GM15510 (cell line): Measurements from ENCODE around the gene KRTAP16-1.
"Not testable (repeated sequence)": the region's sequence is repeated elsewhere in the genome, so short reads cannot be mapped to it uniquely, and the experiment has no call there.

ENCODE experiments used
- POLR2A ChIP-seq: IDR thresholded peaks from 3 replicates; pipeline ENCODE4 v1.6.1; 2011; ENCODE audit warnings: borderline replicate concordance; ENCODE audit not compliant: insufficient read length; ENCODE audit errors: extremely low read depth

The KRTAP16-1 gene

GRCh38 chr17:41308918-41309359 is at the start of gene KRTAP16-1:
TSS of gene KRTAP16-1 (minus strand) at chr17:41309309. CDS start at chr17:41309253, 56 bp downstream.
- no peak for TF ChIP-seq POLR2A

DNA sequence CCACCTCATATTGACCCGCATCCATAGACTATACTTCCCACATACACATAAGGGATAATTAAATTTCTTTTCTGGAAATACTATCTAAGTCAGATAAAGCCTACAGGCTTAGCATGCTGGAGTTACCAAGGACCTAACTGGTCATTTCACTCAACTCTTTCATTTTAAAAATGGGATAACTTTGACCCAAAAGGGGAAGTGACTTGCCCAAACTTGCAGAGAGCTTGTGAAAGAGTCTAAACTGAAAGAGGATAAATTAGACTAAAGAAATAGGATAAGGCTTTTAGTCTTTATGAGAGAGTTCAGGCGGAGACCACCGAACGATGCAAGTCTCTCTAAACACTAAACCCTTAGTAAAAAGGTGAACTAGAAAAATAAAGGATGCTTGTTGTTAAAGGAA is 45.4 kb upstream of the KRTAP16-1 start:
- TF ChIP-seq POLR2A, result no peak

DNA sequence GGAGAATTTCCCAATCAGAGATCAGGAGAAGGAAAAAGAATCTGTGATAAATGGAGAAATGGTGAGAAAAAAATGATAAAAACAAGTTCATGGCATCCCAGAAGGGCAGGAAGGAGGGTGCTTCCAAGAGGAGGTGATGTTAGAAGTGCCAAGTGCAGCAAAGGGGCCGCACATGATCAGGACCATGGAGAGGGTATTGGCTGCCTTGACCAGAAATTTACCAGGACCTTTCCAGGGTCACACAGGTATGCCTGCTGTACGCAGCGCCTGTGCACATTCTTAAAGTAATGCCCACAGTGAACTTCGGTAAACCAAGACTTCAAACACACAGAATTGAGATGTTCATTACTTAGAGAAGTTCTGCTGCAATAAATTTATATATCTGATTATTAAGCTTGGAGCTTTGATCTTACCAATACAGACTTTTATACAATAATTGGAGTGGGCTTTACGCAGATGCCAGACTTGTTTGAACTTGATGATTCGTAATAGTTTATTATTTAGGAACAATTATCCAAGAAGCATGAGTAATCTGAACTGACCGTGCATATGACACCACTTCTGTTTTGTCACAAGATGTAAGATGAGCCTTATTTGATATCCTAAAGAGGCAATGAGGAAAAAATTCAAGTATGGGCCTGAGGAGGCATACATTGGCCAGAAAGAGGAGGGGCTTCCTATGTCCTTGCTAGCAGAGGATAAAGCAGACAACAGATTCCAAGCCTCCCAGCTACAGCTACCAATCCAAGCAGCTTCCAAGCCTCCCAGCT is 43.7 kb upstream of the KRTAP16-1 start:
- TF ChIP-seq POLR2A, result no peak

DNA sequence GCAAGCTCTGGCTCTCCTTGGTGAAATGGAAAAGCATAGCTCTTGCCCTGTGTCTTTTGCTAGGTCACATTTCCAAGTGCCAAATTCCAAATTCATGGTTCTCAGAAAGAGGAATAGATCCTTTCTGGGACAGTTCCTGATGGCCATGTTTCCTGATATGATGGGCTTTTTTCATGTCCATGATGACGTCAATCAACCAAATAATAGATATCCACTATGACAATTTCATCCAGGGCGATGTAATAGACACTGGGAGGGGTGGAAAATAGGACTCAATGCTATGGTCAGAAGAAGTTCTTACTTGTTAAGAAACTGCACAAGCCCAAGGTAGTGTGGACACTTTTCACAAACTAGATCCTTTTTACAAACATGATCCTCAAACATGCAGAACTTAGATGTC is 42.1 kb upstream of the KRTAP16-1 start:
- no peak for TF ChIP-seq POLR2A

DNA sequence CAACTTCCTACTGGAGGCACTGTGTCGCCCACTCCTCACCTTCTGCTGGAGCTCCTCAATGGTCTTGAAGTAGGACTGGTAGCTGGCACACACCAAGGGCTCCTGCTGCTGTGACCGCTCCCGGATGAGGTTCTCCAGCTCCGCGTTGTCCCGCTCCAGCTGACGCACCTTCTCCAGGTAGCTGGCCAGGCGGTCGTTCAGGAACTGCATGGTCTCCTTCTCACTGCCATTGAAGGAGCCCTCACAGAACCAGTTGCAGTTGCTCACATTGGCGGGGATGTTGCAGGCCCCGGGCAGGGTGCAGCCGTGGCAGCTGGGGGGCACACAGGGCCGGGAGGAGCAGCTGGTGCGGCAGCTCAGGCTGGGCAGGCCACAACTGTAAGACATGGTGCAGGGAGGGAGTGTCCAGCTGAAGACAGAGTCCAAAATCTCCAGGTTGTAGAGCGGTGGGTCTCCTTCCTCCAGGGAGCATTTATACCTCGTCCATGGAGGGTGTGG is 41.3 kb upstream of the KRTAP16-1 start, which contains the start of gene KRT33A:
KRT33A (minus strand) TSS at position 448 of the 498 bp plus-strand sequence; CDS start at position 387, 61 bp downstream.
- TF ChIP-seq POLR2A, result not testable (repeated sequence)

DNA sequence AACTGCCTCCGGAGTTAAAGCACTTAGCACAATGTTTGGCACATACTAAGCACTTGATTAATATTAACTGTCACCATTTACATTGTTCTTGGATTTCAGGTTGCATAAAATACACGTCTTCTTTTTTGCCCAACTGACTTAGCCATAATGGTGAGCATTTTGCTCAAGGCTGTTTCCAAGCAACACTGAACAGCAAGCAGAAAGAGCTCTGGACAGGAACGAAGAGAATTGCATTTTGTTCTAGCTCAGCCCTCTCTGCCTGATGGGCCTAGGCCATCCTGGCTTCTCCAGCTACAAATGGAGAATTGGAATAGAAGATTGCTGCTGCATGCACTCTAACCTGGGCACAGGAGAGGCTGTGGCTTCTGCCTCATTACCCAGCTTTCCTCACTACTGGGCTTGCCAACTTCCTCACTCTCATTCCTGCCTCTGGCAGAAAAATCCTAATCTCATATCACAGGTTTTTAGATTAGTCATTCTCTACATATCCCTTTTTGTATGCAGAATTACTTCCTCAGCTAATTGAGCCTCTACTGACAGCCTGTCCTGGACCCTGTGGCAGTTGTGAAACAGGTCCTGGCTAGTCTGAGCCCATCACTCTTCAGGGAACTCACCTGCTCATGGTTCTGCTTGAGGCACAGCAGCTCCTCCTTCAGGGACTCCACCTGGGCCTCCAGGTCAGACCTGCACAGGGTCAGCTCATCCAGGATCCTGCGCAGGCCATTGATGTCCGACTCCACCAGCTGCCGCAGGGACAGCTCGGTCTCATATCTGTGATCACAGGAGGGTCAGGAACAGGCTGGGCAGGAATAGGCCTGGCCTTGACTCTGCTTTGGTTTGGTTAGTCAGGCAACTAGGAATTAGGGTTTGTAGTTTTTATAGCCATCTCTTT is 39.0 kb upstream of the KRTAP16-1 start:
- TF ChIP-seq POLR2A, result no peak

DNA sequence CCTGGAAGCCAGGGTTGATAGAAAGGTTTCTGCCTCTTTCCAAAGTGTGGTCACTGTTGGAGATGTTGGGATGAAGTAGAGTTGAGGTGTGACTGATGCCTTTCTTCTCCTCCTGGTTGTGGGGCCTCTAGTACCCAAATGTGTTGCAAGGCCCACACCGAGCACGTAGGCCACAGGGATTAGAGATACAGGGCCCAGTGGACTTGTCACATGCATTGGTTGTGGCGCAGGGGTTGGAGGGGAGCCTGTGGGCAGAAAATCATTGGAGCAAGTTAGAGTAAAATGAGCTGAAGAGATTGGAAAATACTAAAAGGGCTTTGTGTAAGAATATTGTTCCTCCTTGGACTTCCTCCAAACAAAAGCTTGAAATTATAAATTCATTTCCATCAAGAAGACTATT is 36.9 kb upstream of the KRTAP16-1 start:
- no peak for TF ChIP-seq POLR2A

DNA sequence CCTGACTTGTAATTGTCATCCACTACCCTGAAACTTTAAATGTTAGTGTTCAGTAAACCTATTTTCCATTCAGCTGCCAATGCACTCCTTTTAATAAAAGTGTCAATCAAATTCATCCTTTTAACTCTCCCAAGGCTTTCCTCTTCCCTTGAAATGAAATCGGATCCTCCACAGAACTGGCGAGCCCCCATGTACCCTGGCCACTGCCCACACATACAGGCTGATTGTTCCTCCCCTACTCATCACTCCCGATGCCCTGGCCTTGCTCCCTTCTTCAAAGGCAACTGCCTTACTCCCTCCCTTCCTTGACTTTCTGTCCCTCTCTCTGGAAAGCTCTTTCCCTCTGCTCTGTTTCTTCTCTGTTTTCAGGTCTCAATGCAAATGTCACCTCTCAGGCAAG is 33.9 kb upstream of the KRTAP16-1 start:
- TF ChIP-seq POLR2A, result no peak

DNA sequence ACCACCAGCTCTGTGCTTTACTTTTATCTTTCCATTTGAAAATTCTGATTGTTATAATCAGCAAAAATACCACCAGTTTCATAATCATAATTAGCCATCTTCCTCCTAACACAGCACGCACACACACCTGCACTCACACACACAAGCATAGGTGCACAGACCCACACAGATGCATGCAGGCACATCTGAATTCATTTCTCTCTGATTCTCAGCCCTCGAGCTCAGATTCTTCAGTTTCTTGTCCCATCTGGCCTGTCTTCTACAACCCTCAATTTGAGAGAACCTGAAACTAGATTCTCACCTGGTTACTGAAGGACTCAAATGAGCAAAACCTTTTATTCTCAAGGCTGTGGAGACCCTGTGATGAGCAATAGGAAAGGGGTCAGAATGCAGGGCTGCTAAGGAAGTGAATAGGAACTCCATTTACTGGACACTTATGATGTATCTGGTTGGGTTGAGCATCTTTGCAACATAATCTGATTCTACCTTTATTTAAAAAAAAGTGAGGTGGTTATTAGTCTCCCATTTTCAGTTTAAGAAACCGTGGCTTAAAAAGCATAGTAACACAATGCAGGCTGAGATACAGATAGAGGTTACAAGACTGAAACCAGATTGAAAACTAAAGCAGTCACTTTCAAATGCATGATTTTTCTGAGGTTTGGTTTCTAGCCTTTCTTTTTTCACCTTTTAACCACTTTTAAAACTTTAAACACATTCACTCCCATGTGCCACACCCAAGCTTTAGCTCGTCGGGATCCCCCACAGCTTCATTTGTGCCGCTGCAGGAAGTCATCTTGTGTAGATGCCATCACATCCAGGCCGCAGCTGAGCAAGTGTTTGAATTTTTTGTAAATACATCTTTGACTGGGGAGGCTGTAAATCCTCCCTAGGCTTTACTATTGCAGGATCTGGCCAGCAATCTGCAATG is 32.1 kb upstream of the KRTAP16-1 start:
- no peak for TF ChIP-seq POLR2A

GRCh38 chr17:41340494-41340893 is 31.4 kb upstream of the KRTAP16-1 start:
- no peak for TF ChIP-seq POLR2A

DNA sequence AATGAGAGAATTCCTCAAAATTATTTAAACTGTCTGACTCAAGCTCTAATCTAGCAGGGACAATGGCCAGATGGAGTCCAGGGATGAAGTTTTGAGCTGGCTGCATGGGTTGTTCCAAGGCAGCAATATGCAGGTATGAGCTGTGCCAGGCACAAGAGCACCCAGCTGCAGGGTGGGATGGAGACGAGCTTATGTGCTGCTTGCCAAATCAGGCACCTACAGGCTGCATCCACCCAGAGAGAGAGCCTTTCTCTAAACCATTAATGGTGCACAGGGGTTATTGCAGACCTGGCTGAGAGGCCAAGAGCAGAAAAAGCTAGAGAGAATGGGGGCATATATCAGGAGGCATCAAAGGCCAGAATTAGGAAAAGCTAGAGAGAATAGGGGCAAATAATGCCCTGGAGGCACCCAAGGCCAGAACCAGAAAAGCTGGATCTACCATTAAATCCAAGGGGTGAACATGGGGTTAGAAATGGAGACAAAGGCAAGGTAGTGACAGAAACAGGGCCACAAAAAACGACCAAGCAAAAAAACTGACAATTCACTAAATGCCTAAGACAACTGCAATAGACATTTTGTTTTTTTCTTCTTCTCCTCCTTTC is 30.6 kb upstream of the KRTAP16-1 start:
- no peak for TF ChIP-seq POLR2A

- no peak for TF ChIP-seq POLR2A
These were observed 29.9 kb upstream of the KRTAP16-1 start for GRCh38 chr17:41338961-41339485.

DNA sequence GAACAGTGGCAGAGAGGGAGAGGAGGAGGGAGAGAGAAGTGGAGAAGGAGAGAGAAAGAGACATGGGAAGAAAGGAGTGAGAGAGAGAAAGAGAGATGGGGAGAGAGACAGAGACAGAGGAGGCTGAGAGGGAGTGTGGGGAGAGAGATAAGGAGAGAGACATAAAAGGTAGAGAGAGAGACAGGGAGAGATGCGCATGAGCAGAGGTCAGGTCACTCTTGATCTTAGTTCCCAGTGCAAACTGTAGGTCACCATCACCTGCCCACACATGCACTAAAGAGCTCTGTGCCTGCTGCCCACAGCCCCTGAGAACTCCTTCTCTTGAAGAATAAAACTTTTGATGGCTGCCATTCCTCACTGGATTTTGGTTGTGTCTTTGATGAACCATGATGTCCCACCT is 26.6 kb upstream of the KRTAP16-1 start:
- no peak for TF ChIP-seq POLR2A

GRCh38 chr17:41334385-41335305 is 25.5 kb upstream of the KRTAP16-1 start:
- no peak for TF ChIP-seq POLR2A
